ENCODE results near the gene FAM24B.
"Not testable (repeated sequence)": the region's sequence is repeated elsewhere in the genome, so short reads cannot be mapped to it uniquely, and the experiment has no call there.

The FAM24B gene

DNA sequence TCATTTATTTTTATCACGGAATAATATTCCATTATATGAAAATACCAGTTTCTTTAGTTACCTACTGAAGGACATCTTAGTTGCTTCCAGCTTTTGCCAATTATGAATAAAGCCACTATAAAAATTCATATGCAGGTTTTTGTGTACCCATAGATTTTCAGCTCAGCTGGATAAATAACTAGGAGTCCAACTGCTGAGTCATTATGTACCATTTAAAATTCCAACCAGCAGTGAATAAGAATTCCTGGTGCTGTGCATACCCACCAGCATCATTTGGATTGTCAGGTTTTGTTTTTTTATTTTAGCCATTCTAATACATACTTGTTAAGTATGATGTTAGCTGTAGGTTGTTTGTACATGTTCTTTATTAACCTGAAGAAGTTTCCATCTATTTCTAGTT lies 14.5 kb downstream of the FAM24B start:
- in situ Hi-C loops (cut with MboI; ENCODE audit: low pct_unique_long_range_greater_than_20kb, low sequenced_read_pairs, unreplicated experiment) = no loop called here
- TF ChIP-seq, protein P1, sequence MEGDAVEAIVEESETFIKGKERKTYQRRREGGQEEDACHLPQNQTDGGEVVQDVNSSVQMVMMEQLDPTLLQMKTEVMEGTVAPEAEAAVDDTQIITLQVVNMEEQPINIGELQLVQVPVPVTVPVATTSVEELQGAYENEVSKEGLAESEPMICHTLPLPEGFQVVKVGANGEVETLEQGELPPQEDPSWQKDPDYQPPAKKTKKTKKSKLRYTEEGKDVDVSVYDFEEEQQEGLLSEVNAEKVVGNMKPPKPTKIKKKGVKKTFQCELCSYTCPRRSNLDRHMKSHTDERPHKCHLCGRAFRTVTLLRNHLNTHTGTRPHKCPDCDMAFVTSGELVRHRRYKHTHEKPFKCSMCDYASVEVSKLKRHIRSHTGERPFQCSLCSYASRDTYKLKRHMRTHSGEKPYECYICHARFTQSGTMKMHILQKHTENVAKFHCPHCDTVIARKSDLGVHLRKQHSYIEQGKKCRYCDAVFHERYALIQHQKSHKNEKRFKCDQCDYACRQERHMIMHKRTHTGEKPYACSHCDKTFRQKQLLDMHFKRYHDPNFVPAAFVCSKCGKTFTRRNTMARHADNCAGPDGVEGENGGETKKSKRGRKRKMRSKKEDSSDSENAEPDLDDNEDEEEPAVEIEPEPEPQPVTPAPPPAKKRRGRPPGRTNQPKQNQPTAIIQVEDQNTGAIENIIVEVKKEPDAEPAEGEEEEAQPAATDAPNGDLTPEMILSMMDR (IDR thresholded peaks at IDR 0.05; ENCODE audit: extremely low read depth, insufficient read depth, missing control alignments) = no peak
- DNase-seq (ENCODE audit: low spot score) = no peak

GRCh38 chr10:122864194-122864592 lies 15.2 kb downstream of the FAM24B start:
- no peak for DNase-seq (ENCODE audit: low spot score)
- in situ Hi-C loops (cut with MboI; ENCODE audit: low pct_unique_long_range_greater_than_20kb, low sequenced_read_pairs, unreplicated experiment) = no loop called here
- TF ChIP-seq, protein P1 (IDR thresholded peaks at IDR 0.05; ENCODE audit: extremely low read depth, insufficient read depth, missing control alignments) = no peak

GRCh38 chr10:122863216-122864193 lies 15.9 kb downstream of the FAM24B start:
- in situ Hi-C loops (cut with MboI; ENCODE audit: low pct_unique_long_range_greater_than_20kb, low sequenced_read_pairs, unreplicated experiment) = no loop called here
- no peak for DNase-seq (ENCODE audit: low spot score)
- TF ChIP-seq, protein P1 (IDR thresholded peaks at IDR 0.05; ENCODE audit: extremely low read depth, insufficient read depth, missing control alignments) = no peak

DNA sequence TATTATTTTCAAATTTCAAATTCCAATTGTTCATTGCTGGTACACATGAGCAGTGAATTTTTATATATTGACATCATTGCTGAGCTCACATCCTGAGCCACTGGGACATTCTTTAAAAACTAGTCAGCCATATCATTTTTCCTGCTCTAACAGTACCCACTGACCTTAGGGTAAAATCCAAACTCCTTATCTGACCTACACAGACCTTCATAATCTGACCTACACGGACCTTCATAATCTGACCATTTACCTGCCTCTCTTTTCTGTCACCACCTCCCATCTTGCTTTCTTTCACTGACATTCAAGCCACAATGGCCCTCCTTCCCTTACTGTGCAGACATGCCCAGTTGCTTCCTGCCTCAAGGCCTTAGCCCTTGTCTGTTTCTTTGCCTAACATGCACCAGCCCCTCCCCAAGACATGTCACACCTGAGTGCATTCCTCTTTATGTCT lies 17.6 kb downstream of the FAM24B start:
- TF ChIP-seq, protein P1 (IDR thresholded peaks at IDR 0.05; ENCODE audit: extremely low read depth, insufficient read depth, missing control alignments) = no peak
- DNase-seq (ENCODE audit: low spot score) = no peak
- in situ Hi-C loops (cut with MboI; ENCODE audit: low pct_unique_long_range_greater_than_20kb, low sequenced_read_pairs, unreplicated experiment) = no loop called here

- TF ChIP-seq, protein P1 (IDR thresholded peaks at IDR 0.05; ENCODE audit: extremely low read depth, insufficient read depth, missing control alignments) = no peak
- DNase-seq (ENCODE audit: low spot score) = no peak
- in situ Hi-C loops (cut with MboI; ENCODE audit: low pct_unique_long_range_greater_than_20kb, low sequenced_read_pairs, unreplicated experiment) = no loop called here
Observed at GRCh38 chr10:122859527-122859926, 19.9 kb downstream of the FAM24B start.

DNA sequence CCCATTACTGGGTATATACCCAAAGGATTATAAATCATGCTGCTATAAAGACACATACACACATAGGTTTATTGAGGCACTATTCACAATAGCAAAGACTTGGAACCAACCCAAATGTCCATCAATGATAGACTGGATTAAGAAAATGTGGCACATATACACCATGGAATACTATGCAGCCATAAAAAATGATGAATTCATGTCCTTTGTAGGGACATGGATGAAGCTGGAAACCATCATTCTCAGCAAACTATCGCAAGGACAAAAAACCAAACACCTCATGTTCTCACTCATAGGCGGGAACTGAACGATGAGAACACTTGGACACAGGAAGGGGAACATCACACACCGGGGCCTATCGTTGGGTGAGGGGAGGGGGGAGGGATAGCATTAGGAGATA lies 21.3 kb downstream of the FAM24B start:
- DNase-seq (ENCODE audit: low spot score); in situ Hi-C loops (cut with MboI; ENCODE audit: low pct_unique_long_range_greater_than_20kb, low sequenced_read_pairs, unreplicated experiment): not testable (repeated sequence)

DNA sequence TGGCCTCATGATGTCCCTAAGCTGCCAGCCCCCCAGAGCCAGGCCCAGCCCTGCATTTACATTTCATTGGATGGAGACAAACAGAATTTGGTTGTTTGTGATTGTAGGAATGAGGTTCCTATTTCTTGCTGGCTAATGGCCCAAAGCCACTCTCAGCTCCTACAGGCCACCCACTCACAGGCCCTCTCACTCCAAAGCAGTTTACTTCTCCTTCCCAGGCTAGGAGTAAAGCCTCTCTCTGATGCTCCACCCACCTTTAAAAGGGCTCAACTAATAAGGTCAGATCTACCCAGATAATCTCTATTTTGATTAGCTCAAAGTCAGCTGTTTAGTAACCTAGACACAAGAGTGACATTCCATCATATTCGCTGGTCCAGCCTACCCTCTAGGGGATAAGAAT lies 22.5 kb downstream of the FAM24B start:
- in situ Hi-C loops (cut with MboI; ENCODE audit: low pct_unique_long_range_greater_than_20kb, low sequenced_read_pairs, unreplicated experiment) = no loop called here
- TF ChIP-seq, protein P1 (IDR thresholded peaks at IDR 0.05; ENCODE audit: extremely low read depth, insufficient read depth, missing control alignments) = no peak
- DNase-seq (ENCODE audit: low spot score) = no peak
